GM19099 (cell line): ENCODE results near the gene RRP1B.

ENCODE experiments used
- POLR2A ChIP-seq: IDR thresholded peaks from 3 replicates; pipeline ENCODE4 v1.6.1; 2011; ENCODE audit warnings: low read depth; ENCODE audit not compliant: insufficient read length; ENCODE audit errors: extremely low read depth

RRP1B gene

GRCh38 chr21:43632373-43632905 is 26.9 kb upstream of the RRP1B start:
- TF ChIP-seq POLR2A = no peak

GRCh38 chr21:43634618-43635017 is 24.7 kb upstream of the RRP1B start:
- no peak for TF ChIP-seq POLR2A

- TF ChIP-seq POLR2A = no peak
Measured at GRCh38 chr21:43635436-43635835, 23.9 kb upstream of the RRP1B start.

GRCh38 chr21:43637530-43638158 is 21.7 kb upstream of the RRP1B start:
- no peak for TF ChIP-seq POLR2A

GRCh38 chr21:43639470-43640353 is 19.6 kb upstream of the RRP1B start:
- TF ChIP-seq POLR2A = no peak

- no peak for TF ChIP-seq POLR2A
Measured at GRCh38 chr21:43640400-43640799, 19.0 kb upstream of the RRP1B start.

GRCh38 chr21:43643193-43643592 is 16.2 kb upstream of the RRP1B start:
- no peak for TF ChIP-seq POLR2A

- no peak for TF ChIP-seq POLR2A
Measured at GRCh38 chr21:43644071-43644470, 15.3 kb upstream of the RRP1B start.

GRCh38 chr21:43644609-43645008 is 14.8 kb upstream of the RRP1B start:
- no peak for TF ChIP-seq POLR2A

- TF ChIP-seq POLR2A = no peak
Measured at GRCh38 chr21:43645136-43645891, 14.0 kb upstream of the RRP1B start.

GRCh38 chr21:43645976-43646375 is 13.4 kb upstream of the RRP1B start:
- TF ChIP-seq POLR2A = no peak

GRCh38 chr21:43646550-43647260 is 12.7 kb upstream of the RRP1B start:
- no peak for TF ChIP-seq POLR2A

GRCh38 chr21:43648171-43648570 is 11.2 kb upstream of the RRP1B start:
- TF ChIP-seq POLR2A = no peak

- TF ChIP-seq POLR2A = no peak
Measured at GRCh38 chr21:43652616-43653015, 6.7 kb upstream of the RRP1B start.

GRCh38 chr21:43653626-43654025 is 5.7 kb upstream of the RRP1B start:
- no peak for TF ChIP-seq POLR2A
